Left colon (tissue), 2 donors: ENCODE data around the gene EMID1. TPM values are rescaled to one million over a fixed set of nuclear protein-coding genes. Genes with fewer than 3 reads are reported as not detected.

Source experiments
- ATAC-seq: fragments of 200-7000 bp; cut with Tn5 transposase; one replicate; pipeline ENCODE4 v1.9.1; 2020; ENCODE audit warnings: mild to moderate bottlenecking, moderate library complexity
- DNase-seq, 2 donors: peaks; one replicate each; pipeline ENCODE4 v3.0.0-alpha.2; 2020
- intact Hi-C, 2 donors: fragments of 100-400 bp; cut with DNase I in 1 of 2; cut with micrococcal nuclease in 1 of 2; formaldehyde crosslinking; loops; one replicate each; pipeline versions ENCODE4 v1.11.2 to v1.14.0; 2022; cut with DNase I, micrococcal nuclease
- long read RNA-seq: library from polyadenylated mRNA; unstranded; transcript quantifications from one replicate; pipeline ENCODE4 v2.0.0, GENCODE V29; 2021
- total RNA-seq, 2 donors: library from RNA; stranded (reverse); fragmentation: NEBNext Ultra II Directional; extraction: Animal tissue kit (Norgen Biotek cat#: 25700); gene quantifications; one replicate each; pipeline ENCODE4 v1.2.1, GENCODE V29; 2021
- donor health status: DM: no; HTN: no; CAD: no.
- donor health status: DM: yes; HTN: yes; CAD: no.

EMID1 gene
- total RNA-seq, result 1 to 10 TPM; 1.2 to 4.9 TPM
- long read RNA-seq, partial matches to known transcripts, result 0 of 3 reads
- long read RNA-seq, other reads (novel, unspliced or antisense), result 2 of 3 reads

DNA sequence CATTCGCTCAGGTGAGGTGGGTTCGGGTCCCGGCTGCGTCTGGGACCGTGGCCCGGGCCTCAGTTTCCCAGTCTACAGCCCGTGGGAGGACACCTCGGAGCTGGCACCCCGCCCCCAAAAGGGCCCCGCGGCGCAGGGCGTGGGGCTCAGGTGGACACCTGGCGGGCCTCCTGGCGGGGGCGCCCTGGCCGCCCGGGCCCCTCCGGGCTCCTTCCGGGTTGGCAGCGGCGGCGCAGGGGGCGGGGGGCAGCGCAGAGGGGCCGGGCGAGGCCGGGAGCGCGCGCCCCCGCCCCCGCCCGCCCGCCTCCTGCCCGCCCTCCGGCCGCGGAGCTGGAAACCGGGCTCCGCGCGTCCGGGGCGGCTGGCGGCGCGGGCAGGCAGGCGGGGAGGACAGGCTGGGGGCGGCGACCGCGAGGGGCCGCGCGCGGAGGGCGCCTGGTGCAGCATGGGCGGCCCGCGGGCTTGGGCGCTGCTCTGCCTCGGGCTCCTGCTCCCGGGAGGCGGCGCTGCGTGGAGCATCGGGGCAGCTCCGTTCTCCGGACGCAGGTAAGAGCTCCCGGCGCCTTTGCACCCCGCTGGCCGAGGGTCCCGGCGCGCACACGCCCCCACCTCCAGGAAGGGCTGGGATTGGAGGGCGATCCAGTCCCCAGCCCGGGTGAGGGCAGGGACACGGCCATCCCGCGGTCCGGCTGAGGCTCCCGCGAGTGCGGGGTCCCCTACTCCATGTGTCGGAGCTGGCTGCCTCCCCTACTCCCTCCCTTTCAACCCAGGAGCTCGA is at the start of gene EMID1:
EMID1 (plus strand) TSS at position 303 of the 778 bp plus-strand sequence; CDS start at position 446, 143 bp downstream.
- intact Hi-C loops, result no loop called here
- ATAC-seq, result peak; percentile 57
- peak in 1 of 2 donors; percentile 58 for DNase-seq

DNA sequence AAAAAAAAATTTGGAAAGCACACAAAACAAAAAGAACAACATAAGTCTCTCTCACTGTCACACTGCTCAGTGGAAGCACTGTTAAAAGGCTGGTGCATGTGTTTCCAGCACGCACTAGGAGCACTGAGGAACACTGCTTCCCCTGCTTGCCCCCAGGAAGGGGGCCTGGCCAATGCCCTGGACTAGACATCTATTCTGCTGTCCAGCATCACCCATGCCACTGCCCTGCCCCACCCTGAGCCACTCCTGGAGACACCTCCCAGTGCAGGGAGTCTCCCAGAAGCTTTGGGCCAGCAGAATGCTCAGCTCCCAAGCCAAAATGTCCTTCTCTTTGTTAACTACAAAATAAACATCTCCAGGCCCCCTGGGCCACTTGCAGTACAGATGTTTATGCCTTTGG is 49.7 kb upstream of the EMID1 start:
- no peak for ATAC-seq
- intact Hi-C loops, result no loop called here
- DNase-seq, result no peak

DNA sequence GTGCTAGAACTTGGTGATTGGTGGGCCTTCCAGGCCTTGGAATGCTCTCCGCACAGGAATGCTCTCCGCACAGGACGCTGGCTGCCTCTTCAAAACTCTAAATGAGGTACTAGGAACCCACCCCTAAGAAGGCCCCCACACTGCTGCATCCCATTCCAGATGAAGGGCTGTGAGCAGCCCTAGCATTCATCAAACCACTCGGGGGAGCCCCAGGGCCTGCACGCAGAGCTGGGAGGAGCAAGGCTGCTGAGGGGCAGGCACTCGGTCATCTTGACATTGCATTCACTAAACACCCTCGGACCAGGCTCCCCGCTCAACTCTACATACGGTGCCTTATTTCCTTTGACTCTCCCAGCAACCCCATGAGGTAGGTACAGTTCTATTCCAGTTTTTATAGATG is 49.2 kb upstream of the EMID1 start:
- intact Hi-C loops, result no loop called here
- DNase-seq (no peak), ATAC-seq (no peak)

DNA sequence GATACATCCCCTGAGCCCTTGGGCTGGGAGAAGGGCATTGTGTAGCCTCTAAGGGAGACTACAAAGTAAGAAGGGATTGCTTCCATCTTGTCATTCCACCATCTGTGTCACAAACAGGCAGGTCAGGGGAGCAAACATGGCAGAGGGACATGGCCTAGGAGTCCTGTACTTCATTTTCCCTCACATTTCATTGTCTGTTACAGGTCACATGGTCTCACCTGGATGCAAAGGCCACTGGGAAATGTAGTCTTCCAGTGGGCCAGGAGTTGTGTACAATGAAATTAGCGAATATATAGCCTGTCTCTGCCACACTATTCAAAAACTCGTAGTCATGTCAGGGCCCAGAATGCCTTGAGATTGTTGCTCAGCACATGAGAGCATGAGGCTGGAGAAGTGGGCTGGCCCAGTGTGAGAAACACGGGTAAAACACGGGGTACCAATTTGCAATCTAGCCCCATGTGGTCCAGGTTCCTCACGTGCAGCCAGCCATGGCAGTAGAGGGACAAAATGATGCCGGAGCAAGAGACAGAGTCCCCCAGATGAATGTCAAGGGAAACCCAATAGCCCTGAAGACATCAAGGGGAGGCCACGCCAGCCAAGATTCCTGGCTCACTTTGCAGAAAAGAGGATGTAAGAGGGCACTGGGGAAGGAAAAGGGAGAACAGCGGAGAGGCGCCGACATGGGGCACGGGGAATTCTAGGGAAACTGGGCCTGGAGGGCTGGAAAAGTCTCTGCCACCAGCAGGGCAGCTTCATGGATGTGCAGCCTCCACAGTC is 47.7 kb upstream of the EMID1 start:
- intact Hi-C loops, result no loop called here
- DNase-seq, result no peak
- no peak for ATAC-seq

DNA sequence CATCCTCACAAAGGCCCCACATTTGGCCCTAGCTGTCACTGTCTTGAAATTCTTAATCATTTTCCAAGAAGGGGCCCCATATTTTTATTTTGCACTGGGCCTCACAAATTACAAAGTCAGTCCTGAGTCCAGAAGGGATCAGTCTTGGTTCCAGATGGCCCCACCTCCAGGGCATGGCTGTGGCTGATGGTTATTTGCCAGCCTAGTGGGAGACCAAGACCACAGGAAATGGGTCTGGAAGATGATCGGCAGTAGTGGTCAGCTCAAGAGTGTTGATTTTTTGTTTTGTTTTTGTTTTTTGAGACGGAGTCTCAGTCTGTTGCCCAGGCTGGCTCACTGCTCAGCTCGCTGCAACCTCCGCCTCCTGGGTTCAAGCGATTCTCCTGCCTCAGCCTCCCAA is 47.1 kb upstream of the EMID1 start:
- intact Hi-C loops, result no loop called here
- ATAC-seq, result no peak
- no peak for DNase-seq

DNA sequence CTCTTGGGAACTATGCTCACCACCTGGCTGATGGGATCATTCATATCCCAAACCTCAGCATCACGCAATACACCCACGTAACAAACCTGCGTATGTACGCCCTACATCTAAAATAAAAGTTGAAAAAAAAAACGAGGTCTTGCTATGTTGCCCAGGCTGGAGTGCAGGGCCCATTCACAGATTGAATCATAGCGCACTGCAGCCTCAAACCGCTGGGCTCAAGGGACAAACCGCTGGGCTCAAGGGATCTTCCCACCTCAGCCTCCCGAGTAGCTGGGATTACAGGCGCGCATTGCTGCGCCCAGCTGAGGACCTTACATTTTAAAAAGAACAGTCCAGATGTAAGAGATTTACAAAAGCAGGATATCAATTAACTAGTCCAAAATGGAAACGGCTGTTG is 41.9 kb upstream of the EMID1 start:
- intact Hi-C loops, result no loop called here
- no peak for ATAC-seq
- DNase-seq, result no peak

DNA sequence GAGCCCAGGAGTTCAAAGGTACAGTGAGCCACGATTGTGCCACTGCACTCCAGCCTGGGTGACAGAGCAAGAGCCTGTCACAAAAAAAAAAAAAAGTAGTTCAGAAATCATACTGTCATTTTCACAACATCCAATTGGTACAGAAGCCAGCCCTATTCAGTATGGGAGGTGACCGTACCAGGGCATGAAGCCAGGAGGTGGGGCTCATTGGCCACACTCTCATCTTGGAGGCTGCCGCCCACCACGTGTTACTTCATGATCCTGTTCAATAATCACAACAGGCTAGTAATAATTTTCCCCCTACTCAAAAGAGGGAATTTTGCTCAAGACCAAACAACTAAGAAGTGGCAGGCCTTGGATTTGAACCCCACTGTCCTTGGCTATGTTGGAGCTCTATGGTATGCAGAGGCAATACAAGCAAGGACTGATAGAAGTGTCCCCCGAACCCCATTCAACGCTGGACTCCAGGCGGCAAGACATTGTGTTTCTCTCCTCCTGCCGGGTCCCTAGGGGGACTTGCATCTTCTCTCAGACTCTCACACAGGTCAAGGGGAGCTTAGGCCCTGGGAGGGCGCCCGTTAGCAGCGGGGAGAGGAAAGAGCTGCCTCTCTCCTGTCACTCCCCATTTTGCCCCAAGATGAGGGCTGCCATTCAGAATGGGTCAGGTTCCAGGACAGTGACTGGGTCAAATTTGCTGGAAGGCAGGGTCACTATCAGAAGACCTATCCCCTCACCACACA is 40.2 kb upstream of the EMID1 start:
- intact Hi-C loops, result no loop called here
- DNase-seq, result no peak
- no peak for ATAC-seq

DNA sequence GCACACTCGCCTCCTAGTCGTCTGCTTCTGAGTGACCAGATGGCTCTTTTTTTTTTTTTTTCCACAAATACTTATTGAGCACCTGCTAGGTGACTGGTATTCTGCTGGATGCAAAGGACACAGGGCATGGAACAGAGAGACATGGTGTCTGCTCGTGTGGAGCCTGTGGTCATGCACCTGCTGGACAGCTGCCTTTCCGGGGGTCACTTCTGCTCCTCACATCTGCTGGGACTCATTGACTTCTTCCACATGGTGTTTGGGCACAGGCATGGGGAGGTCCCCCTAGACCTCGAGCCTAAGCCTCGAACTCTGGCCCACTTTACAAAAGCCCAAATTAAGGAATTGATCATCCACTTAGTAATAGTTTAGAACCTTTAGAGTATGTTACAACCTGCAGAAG is 39.5 kb upstream of the EMID1 start:
- DNase-seq (no peak), ATAC-seq (no peak)
- intact Hi-C loops, result no loop called here

DNA sequence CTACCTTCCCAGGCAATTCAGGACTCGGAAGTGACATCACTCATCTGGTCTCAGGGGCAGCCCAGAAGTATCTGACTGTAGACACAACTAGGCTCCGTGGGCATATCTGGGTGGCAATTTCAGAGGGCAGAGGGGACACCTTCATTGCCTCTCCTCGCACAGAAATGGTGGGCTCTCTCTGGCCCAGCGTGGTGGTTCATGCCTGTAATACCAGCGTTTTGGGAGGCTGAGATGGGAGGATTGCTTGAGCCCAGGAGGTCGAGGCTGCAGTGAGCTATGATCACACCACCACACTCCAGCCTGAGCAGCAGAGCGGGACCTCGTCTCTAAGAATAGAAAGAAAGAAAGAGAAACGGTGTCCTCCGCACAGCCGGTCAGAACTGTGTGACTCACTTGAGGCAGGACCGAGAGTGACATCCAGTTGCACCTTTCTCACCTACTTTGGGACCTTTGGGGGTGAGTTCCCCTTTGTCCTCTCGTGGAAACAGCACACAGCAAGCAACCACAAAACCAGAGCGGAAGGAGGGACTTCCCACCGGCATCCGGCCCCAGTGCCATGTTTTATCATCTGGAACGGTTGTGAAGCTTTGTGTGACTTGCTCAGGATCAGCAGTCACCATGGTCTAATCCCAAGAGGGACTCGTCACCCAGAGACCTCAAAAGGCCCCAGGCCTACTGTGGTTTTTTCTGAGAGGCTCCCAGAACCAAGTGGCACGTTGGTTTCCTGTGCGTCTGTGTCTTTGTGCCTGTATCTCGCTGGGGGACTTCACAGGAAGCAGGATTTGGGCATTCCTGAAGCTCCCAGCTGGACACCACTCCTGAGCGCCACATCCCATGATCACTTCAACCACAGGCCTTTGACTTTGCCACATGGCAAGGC is 38.4 kb upstream of the EMID1 start:
- DNase-seq (no peak), ATAC-seq (no peak)
- intact Hi-C loops, result no loop called here

DNA sequence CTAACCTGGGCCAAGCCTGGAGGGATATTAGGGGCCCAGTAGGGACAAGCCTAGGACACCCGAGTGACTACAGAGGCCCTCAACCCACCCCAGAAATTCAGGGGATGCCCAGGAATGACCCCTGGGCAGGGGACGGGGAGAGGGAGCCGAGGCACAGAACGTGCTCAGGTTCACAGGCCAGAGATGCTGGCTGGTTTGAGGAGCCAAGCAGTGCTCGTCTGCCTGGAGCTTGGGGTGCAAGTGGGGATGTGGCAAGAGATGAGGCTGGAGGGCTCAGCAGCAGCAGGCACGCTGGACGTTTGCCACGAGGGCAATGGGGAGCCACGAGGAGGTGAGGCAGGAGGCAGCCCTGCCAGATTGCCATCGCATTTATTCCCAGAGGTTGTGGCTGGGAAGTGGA is 34.0 kb upstream of the EMID1 start:
- intact Hi-C loops, result no loop called here
- ATAC-seq (no peak), DNase-seq (no peak)

DNA sequence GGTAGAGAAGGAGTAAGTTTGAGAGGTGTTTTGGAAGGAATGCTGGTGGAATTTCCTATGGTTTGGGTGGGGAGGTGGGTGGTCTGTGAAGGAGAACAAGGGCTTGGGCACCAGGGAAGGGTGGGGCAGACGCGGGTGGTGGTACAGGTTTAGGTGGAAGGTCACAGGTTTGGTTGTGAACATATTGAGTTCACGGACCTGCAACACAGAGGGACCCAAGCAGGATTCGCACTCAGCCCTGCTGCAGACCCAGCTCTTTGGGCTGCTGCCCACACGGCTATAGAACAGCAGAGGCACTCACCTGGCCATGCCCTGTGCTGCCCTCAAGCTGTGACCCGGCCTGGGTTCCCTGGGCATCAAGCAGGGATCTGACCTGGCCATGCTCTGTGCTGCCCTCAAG is 33.5 kb upstream of the EMID1 start:
- intact Hi-C loops, result no loop called here
- ATAC-seq, result no peak
- no peak for DNase-seq

DNA sequence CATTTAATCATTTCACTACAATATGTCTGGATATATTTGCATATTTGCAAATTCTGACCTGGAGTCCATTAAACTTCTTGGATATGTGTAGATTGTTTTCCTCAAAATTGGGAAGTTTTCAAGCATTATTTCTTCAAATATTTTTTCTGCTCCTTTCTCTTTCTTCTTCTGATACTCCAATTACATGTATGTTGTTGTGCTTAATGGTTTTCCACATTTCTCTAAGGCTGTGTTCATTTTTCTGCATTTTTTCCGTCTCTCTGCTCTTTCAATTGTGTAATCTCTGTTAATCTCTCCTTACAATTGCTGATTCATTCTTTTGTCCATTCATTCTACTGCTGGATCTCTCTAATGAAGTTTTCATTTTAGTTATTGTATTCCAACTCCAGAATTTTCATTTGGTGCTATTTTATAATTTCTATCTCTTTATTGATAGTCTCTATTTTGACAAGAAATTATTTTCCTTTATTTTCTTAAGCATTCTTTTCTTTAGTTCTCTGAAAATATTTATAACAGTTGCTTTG is 30.3 kb upstream of the EMID1 start:
- intact Hi-C loops, result no loop called here
- no peak for ATAC-seq
- DNase-seq, result no peak

DNA sequence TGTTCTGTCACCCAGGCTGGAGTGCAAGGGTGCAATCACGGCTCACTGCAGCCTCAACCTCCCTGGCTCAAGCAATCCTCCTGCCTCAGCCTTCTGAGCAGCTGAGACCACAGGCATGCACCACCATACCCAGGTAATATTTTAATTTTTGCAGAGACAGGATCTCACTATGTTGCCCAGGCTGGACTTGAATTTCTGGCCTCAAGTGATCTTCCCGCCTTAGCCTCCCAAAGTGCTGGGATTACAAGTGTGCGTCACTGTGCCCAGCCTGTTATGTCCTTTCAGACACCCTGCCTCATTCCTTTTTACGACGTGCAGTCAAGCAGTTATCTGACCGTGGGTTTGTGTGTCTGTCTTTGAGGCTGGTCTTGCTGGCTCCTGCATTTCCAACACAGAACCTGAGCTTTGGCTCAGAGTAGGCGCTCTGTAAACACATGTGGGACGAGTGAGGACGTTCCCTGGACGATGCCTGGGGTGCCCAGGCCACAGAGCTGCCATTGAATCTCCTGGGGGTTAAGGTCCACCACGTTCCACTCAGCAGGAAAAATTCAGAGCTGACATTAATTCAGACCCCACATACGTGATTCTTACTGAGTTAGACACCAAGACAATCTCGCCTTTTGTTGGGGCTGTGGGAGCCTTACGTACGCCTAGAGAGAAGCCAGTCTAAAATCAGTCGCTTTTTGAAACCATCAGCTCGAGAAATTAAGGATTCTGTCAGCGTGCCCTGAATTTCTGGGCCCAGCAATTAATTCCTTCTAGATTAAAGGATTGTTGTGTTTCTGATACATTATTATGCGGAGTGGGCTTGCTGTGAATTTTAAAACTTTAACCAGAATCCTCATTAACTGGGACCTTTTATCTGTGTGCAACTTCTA is 21.5 kb upstream of the EMID1 start:
- ATAC-seq (no peak), DNase-seq (no peak)
- intact Hi-C loops, result no loop called here

DNA sequence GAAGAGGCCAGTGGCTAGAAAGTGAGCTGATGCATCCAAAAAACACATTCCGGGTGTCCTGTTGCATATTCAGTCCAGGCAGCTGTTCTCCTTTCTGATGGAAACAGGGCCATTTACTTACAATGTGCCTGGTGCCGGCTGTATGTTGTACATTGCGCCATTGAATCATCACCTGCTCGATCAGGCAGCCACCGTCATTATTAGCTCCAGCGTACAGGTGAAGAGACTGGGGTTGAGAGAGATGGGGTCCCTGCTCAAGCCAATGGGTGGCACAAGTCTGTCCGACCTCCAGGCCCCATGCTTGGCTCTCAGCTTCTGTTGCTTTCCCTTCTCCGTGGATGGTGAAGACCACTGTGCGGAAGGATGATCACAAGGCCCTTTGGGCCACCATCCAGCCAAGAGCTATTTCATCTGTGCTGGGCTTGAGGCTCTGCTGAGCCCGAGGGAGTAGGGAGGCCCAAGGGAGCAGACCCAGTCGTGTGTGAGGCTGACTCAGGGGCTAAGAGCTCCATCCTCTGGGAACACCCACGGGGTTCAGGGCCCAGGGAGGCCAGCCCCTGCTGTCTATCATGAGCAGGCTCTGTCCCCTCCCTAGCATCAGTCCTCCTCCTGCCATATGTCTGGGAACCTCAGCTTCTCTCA is 20.7 kb upstream of the EMID1 start:
- no peak for ATAC-seq
- DNase-seq, result no peak
- intact Hi-C loops, result no loop called here

DNA sequence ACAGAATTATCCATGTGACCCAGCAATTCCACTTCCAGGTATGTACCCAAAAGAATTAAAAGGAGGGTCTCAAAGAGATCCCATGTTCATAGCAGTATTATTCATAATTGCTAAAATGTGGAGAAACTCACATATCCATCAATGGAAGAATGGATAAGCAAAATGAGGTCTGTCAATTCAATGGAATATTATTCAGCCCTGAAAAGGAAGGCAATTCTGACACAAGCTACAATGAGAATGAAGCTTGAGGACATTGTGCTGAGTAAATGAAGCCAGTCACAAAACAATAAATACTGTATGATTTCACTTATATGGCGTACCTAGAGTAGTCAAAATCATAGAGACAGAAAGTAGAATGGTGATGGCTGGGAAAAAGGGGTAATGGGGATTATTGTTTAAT is 19.4 kb upstream of the EMID1 start:
- DNase-seq (no peak), ATAC-seq (no peak)
- intact Hi-C loops, result no loop called here

DNA sequence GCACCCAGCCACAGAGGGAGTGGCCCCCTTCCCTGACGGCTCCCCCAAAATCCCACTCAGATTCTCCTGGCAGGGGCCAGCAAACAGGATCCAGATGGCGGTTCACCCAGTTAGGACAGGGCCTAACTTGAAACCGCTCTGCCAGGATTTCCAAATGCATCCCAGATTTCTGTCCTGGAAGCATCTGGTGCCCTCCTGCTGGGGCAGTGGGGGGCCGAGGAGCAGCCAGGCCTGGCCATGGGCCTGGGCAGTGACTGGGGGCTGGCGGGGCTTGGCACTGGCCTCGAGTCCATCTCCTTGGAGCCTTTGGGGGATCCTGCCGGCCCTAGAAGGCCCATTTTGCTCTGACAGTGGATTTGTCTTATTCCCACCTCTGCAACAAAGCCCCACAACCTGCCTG is 17.9 kb upstream of the EMID1 start:
- intact Hi-C loops, result no loop called here
- ATAC-seq, result no peak
- no peak for DNase-seq

DNA sequence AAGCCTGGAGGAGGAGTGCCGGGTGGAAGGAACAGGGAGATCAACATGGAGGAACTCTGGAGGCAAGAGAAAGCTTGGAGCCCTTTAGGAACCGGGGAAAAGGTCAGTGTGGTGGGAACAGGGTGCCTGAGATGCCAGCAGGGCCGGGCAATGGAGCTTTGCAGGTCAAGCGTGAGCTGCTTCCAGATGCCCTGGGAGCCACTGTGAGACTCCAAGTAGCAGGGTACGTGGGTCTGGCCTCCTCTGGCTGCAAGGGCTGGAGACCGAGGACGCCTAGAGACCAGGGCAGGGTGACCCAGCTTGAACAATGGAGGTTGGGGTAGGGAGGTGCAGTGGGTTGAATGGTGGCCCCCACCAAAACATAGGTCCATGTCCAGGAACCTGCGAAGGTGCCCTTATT is 15.6 kb upstream of the EMID1 start:
- DNase-seq (no peak), ATAC-seq (no peak)
- intact Hi-C loops, result no loop called here
